Natural killer cell (primary cell): Measurements from ENCODE around the gene ZNF777. TPM values are rescaled to one million over a fixed set of nuclear protein-coding genes. Genes with fewer than 3 reads are reported as not detected.
"Not testable (repeated sequence)": the region's sequence is repeated elsewhere in the genome, so short reads cannot be mapped to it uniquely, and the experiment has no call there.

Experiments
- ATAC-seq, 3 donors: fragments of 150-1000 bp in 2 of 3; fragments of 200-7000 bp in 1 of 3; cut with Tn5 transposase; 1 replicate in 1 of 3; 2 replicates in 2 of 3; pipeline ENCODE4 v1.10.0; 2021; ENCODE audit warnings: mild to moderate bottlenecking in 2 of 3, moderate library complexity in 2 of 3
- DNase-seq, 2 donors: peaks; one replicate each; pipeline versions ENCODE4 v3.0.0 to v3.0.0-alpha.2; 2013 to 2021; ENCODE audit warnings: mixed read lengths in 1 of 2
- H3K27ac ChIP-seq: one replicate; pipeline ENCODE4 v1.5.1; 2013; ENCODE audit warnings: mild to moderate bottlenecking, low read length
- H3K27me3 ChIP-seq: one replicate; pipeline ENCODE4 v1.6.1; 2013; ENCODE audit warnings: low read length; ENCODE audit not compliant: control insufficient read depth, insufficient read depth
- H3K36me3 ChIP-seq: one replicate; pipeline ENCODE4 v1.6.1; 2013; ENCODE audit warnings: low read length; ENCODE audit not compliant: control insufficient read depth, insufficient read depth
- H3K4me1 ChIP-seq: one replicate; pipeline ENCODE4 v1.6.1; 2013; ENCODE audit warnings: low read length; ENCODE audit not compliant: control insufficient read depth, insufficient read depth
- H3K4me3 ChIP-seq: one replicate; pipeline ENCODE4 v1.5.1; 2013; ENCODE audit warnings: low read length
- H3K9me3 ChIP-seq: one replicate; pipeline ENCODE4 v1.6.1; 2013; ENCODE audit warnings: low read length; ENCODE audit not compliant: control insufficient read depth, insufficient read depth
- H3K27ac Mint-ChIP-seq, 2 donors: one replicate each; pipeline ENCODE4 v1.8.0; 2022; ENCODE audit warnings: mild to moderate bottlenecking in 2 of 2, mixed read lengths in 2 of 2, moderate library complexity in 1 of 2
- H3K27me3 Mint-ChIP-seq, 2 donors: one replicate each; pipeline ENCODE4 v1.8.0; 2022; ENCODE audit warnings: low read depth in 2 of 2, mixed read lengths in 2 of 2
- H3K36me3 Mint-ChIP-seq: one replicate; pipeline ENCODE4 v1.8.0; 2022; ENCODE audit warnings: mixed read lengths
- H3K4me1 Mint-ChIP-seq, 2 donors: one replicate each; pipeline ENCODE4 v1.8.0; 2022; ENCODE audit warnings: mixed read lengths in 2 of 2
- H3K4me3 Mint-ChIP-seq: one replicate; pipeline ENCODE4 v1.8.0; 2022; ENCODE audit warnings: mild to moderate bottlenecking, moderate library complexity, mixed read lengths
- H3K9me3 Mint-ChIP-seq, 2 donors: one replicate each; pipeline ENCODE4 v1.8.0; 2022; ENCODE audit warnings: mixed read lengths in 2 of 2
- WGBS: methylation state at CpG from one replicate; pipeline ENCODE4 v1.1.7; 2013; ENCODE audit warnings: missing lambda C conversion rate; ENCODE audit not compliant: insufficient coverage; 5-methylcytosine and 5-hydroxymethylcytosine counted together
- intact Hi-C: fragments of 100-400 bp; cut with micrococcal nuclease; formaldehyde crosslinking; loops from one replicate; pipeline ENCODE4 v1.14.2; 2022
- total RNA-seq, 4 donors: library from RNA; stranded (reverse); fragments of 120-200 nt in 1 of 4; gene quantifications; one replicate each; pipeline versions ENCODE4 v1.2.3 to v1.2.4, GENCODE V29; 2013 to 2022
- TF ChIP-seq, protein P1 (sequence below): fragments of 200-600 bp; IDR thresholded peaks from one replicate; pipeline ENCODE4 v1.8.0; 2022; ENCODE audit warnings: antibody characterized with exemption

ZNF777 gene
- total RNA-seq, 3 donors from 2014 or later (not counting 1 experiment from before 2014, with no cell fraction given), result 14.6 to 18.2 (median 17.2) TPM

DNA sequence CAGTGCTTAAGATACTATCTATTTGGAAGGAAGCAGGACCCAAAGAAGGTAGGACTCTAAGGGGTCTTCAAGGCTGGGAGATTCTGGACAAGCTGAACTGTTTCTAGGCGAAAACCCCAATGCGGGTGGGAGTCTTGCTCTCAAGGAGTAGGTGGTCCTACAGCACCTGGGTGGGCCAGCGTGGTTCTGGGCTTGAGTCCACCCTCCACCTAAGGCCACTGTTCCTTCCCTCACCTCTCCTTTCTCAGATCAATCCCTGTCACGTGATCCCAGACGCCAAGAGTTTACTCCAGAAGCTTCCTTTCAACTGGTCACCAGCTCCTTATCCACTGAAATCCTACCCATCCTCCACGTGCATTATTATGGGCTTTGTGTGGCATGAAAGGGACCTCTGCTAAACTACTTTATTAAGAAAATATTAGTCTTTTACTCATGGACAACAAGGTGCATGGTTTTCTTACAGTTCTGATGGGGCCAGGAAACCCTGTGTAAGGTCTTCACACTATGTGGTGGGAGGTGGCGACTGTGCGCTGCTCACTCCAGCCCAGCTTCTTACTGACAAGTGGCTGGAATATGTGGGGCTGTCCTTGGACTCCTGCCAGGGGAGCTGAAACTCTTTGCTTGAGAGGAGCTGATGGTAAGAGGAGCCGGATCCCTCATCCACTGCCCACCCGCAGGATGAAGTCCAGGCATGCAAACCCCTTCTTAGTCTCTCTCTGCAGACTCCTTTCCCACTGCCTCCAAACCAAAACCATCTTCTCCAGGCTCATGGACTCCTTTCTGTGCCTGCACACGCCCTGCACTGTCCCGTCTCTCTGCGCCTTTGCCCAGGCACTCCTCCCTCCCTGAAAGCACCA lies 35.2 kb upstream of the ZNF777 start:
- no peaks in the 10 kb centered on the region for H3K9me3 ChIP-seq
- H3K27ac ChIP-seq, result no peak overlapping the region
- WGBS, result 82% methylated on average over 10 of the region's 13 CpGs

DNA sequence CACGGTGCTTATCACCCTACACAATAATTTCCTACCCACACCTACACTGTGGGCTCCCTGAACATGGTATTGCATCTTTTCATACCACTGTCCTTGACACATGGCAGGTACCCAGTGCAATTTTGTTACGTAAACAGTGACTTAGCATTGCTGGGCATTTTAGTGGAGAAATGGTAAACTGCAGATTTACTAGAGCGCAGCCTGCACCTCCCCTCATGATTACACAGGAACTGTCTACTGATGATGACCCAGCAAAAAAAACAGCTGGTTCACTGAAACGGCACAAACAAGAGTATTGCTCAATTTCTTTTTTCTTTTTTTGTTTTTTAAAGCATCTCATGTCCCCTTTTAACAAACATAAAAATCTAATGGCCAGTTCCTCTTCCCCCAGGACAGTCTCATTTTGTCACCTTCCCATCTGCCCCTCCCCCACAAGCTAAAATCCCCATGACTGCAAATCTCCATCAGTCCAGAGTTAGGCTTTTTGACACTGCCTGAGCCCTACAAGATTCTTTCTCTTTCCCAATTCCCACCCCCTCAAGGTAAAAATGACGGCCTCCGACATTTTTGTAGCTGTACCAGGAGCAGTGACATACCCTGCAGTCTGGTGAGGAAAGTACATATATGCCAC lies 34.0 kb upstream of the ZNF777 start:
- Mint-ChIP-seq H3K27ac (peak overlapping the region; percentile 64 to 85), H3K9me3 (no peaks in the 10 kb centered on the region), H3K4me1 (peaks cover 28 to 34% of the 10 kb centered on the region in 2 donors), H3K36me3 (peaks cover 9% of the 10 kb centered on the region), H3K4me3 (peak overlapping the region; percentile 68), H3K27me3 (no peaks in the 10 kb centered on the region)
- Histone ChIP-seq H3K27ac (no peak overlapping the region), H3K4me3 (no peak overlapping the region), H3K27me3 (no peaks in the 10 kb centered on the region), H3K4me1 (peaks cover 16% of the 10 kb centered on the region), H3K36me3 (peaks cover 30% of the 10 kb centered on the region), H3K9me3 (no peaks in the 10 kb centered on the region)
- 80% methylated on average over 6 of the region's 6 CpGs for WGBS
- peak in 1 of 3 donors; percentile 33 for ATAC-seq
- no peak for DNase-seq
- intact Hi-C loops, result loop anchor here (2.0 kb wide), 1 partner anchor 128 kb away; no protein-coding TSS in a partner anchor
- TF ChIP-seq, protein P1, sequence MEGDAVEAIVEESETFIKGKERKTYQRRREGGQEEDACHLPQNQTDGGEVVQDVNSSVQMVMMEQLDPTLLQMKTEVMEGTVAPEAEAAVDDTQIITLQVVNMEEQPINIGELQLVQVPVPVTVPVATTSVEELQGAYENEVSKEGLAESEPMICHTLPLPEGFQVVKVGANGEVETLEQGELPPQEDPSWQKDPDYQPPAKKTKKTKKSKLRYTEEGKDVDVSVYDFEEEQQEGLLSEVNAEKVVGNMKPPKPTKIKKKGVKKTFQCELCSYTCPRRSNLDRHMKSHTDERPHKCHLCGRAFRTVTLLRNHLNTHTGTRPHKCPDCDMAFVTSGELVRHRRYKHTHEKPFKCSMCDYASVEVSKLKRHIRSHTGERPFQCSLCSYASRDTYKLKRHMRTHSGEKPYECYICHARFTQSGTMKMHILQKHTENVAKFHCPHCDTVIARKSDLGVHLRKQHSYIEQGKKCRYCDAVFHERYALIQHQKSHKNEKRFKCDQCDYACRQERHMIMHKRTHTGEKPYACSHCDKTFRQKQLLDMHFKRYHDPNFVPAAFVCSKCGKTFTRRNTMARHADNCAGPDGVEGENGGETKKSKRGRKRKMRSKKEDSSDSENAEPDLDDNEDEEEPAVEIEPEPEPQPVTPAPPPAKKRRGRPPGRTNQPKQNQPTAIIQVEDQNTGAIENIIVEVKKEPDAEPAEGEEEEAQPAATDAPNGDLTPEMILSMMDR, result no peak

More for the DNA sequence above, 35.2 kb upstream of the ZNF777 start:
- Histone ChIP-seq H3K36me3 (peaks cover 28% of the 10 kb centered on the region), H3K27me3 (no peaks in the 10 kb centered on the region), H3K4me3 (no peak overlapping the region), H3K4me1 (peaks cover 25% of the 10 kb centered on the region)
- H3K27ac Mint-ChIP-seq, result peak overlapping the region; percentile 85 to 94
- H3K36me3 Mint-ChIP-seq, result no peaks in the 10 kb centered on the region
- DNase-seq (no peak), ATAC-seq (no peak)
- H3K4me1 Mint-ChIP-seq, result peaks cover 36% of the 10 kb centered on the region in 2 donors
- peak overlapping the region; percentile 95 for H3K4me3 Mint-ChIP-seq
- intact Hi-C loops, result loop anchor here (2.0 kb wide), 4 partner anchors 73 to 257 kb away; partner anchors contain the start of gene ZNF212
- no peaks in the 10 kb centered on the region for H3K27me3 Mint-ChIP-seq
- H3K9me3 Mint-ChIP-seq, result no peaks in the 10 kb centered on the region
- TF ChIP-seq, protein P1, result no peak

DNA sequence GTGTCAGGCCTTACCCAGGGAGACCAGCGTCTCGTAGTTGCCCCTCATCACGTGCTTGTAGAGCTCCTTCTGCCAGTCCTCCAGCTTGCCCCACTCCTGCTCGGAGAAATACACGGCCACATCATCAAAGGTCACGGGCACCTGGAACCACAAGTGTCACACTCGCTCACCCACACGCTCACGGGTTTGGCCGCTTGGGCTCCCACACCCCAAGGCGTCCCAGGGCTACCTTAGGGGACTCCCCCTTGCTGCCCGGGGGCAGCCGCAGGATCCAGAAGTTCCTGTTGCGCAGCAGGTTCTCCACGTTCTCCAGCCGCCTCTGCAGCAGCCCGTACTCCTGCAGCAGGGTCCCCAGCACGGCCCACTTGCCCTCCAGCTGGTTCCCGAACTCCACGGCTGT lies 33.1 kb upstream of the ZNF777 start:
- not testable (repeated sequence) for H3K9me3 Mint-ChIP-seq, H3K27me3 Mint-ChIP-seq, H3K27me3 ChIP-seq, ATAC-seq, H3K4me3 Mint-ChIP-seq, H3K36me3 Mint-ChIP-seq, H3K4me3 ChIP-seq, DNase-seq, H3K9me3 ChIP-seq, H3K27ac ChIP-seq
- Histone ChIP-seq H3K4me1 (peaks cover 13% of the 10 kb centered on the region), H3K36me3 (peaks cover 32% of the 10 kb centered on the region)
- peaks cover 23 to 35% of the 10 kb centered on the region in 2 donors for H3K4me1 Mint-ChIP-seq
- H3K27ac Mint-ChIP-seq, result peak overlapping the region in 1 of 2 donors; percentile 64
- 90% methylated on average over 15 of the region's 20 CpGs for WGBS
- intact Hi-C loops, result loop anchor here (2.0 kb wide), 1 partner anchor 129 kb away; no protein-coding TSS in a partner anchor

DNA sequence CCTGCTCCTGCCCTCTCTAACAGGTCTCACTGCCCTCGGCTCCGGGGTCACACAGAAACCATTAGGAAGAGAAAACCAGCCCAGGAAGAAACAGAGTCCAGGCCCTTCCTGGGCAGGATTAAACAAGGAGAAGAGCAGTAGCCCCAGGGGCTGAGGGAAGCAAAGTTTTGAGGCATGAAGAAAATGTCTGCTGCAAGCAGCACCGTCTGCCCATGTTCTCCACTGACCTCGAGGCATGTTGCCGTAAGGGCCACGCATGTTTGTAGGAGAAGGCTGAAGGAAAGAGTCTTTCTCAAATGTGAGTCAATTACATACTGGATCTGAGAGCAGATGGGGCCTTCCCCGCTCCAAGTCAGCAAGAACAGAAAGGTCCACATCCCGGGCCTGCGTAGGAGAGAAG lies 32.5 kb upstream of the ZNF777 start:
- Mint-ChIP-seq H3K4me1 (peaks cover 23 to 38% of the 10 kb centered on the region in 2 donors), H3K36me3 (peaks cover 9% of the 10 kb centered on the region), H3K27ac (no peak overlapping the region), H3K9me3 (no peaks in the 10 kb centered on the region), H3K27me3 (no peaks in the 10 kb centered on the region), H3K4me3 (no peak overlapping the region)
- TF ChIP-seq, protein P1, result no peak
- no peak for ATAC-seq
- H3K36me3 ChIP-seq, result peaks cover 35% of the 10 kb centered on the region
- peaks cover 13% of the 10 kb centered on the region for H3K4me1 ChIP-seq
- no peaks in the 10 kb centered on the region for H3K27me3 ChIP-seq
- no peak overlapping the region for H3K4me3 ChIP-seq
- intact Hi-C loops, result no loop called here
- no peak overlapping the region for H3K27ac ChIP-seq
- WGBS, result 98% methylated on average over 9 of the region's 9 CpGs
- DNase-seq, result no peak
- no peaks in the 10 kb centered on the region for H3K9me3 ChIP-seq
